HG02870 (cell line): ENCODE measurements around the gene TNFSF11.

Source experiments
- ATAC-seq: cut with Tn5 transposase; IDR thresholded peaks from one replicate; pipeline ENCODE4 v1.9.1; 2021; ENCODE audit warnings: mild to moderate bottlenecking, moderate library complexity; ENCODE audit not compliant: unreplicated experiment

Gene TNFSF11

DNA sequence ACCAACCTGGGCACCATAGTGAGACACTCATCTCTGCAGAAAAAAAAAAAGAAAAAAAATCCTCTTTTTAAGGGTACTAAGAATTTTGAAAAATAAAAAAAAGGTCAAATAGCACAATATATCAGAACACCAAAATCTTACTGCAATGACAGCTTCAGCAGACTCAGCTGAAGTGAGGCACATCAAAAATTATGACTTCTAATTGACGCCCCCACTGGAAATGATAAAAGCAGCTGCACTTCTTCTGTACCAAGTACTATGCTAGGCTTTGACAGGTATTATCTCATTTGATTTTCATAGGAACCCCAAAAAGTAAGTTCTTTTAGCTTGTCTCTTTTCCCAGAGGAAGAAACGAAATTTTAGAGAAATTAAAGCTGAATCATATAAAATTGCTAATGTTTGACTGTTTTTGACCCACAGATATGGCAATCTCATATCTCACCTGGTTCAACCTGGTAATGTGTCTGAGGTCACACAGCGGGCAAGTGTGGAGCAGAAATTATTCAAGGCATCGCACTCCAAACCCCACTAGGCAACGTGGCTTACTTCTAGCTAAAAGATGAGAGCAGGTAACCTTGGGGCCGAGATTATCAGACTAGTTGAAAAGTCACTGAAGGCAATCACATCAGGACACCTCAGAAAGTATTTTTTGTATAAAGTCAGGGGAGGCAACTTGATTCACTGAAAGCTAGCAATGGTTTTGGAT lies 78.1 kb downstream of the TNFSF11 start:
- ATAC-seq: no peak

DNA sequence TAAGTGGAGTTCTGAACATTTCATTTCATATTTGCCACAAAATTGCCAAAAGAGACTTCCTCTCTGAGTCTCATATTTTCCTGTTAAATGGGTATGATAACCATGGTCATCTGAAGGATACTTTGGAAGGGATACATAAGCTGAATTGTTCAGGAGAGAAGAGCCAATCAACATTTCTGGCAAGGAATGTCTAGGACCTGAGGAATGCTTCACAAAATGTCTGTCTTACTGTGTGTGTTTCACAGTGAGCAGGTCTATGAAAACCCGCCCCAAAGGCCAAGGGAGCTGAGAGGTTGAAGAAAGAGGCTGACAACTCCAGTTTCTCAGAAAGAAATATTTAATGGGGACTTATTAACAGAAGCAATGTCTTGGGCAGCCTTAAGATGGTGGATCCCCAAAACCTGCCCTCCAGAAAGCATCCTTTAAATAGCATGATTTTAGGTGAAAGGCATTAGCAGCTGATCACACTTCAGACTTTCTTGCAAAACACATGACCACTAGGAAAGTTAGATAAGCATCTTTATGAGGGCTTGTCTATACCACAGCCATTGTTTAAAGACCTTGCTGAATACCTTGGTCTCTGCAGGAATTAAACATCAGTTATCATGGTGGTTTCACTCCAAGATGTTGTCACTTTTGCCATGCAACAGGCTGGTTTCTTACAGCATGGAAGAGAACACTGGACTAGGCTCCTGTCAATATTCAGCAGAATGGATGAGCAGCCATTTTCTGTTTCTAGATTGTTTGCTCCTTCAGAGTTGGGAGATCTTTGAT lies 78.9 kb downstream of the TNFSF11 start:
- no peak for ATAC-seq

DNA sequence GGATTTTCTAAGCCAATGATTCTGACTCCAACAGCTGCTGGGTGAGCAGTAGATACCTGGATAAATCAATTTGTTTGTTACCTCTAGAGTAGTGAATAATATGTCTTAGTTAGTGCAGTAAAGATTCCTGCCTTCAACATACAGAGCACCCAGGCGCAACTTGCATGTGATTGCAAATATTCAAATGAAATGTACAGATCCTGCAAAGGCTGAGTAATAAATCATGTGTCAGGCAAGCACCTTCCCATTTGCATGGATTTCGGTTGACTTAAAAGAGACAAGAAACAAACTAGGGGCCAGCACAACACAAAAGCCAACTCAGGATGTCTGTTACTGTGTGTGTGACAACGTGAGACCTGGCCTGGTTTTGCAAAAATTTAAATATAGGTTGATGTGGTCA lies 79.7 kb downstream of the TNFSF11 start:
- no peak for ATAC-seq

DNA sequence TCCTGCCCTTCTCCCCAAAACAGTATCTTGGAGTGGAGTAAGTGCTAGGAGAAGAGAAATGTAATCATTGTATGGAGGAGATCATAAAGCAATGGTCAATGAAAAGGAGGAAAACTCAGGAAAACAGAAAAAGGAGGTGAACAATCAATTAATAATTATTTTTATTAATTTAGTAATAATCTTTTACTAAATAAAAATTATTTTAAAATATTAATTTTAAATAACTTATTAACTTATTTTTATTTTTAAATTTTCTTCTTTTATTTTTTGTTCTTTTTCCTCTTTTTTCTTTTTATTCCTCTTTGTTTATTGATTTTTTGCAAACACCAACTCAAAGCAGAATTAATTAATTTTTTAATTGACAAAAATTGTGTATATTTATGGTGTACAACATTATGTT lies 80.3 kb downstream of the TNFSF11 start:
- no peak for ATAC-seq

DNA sequence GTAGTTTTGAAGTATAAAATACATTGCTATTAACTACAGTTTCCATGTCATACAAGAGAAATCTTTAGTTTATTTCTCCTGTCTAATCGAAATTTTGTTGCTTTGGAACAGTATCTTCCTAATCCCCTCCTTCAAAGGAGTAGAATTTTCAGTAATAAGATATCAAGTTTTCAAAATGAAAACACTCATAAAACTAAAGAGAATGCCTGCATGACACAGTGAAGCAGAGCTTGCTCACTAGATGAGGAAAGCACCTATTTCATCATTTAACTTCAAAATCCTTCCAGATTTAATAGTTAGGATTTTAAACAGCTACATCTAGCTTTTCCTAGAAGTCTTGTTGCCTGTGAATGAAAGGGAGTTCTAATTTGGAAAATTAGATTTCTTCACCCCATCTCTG lies 80.8 kb downstream of the TNFSF11 start:
- ATAC-seq: no peak

DNA sequence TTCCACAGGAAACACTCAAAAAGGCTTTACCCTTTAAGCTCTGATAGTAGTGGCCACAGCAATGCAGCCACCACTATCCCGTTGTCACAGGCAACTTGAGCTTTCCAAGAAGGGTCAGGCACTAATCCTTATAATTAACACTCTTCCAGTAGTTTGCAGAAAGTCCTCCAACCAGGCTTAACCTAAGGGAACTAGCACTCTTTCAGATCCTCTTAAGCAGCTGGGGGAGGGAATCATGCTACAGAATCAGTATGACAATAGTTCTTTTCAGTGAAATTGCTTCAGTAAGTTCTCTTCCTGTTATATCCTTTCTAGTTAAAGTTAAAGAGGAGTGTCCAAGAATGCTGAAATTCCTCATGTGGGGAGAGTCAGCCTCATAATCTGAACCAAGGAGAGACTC lies 82.2 kb downstream of the TNFSF11 start:
- no peak for ATAC-seq

DNA sequence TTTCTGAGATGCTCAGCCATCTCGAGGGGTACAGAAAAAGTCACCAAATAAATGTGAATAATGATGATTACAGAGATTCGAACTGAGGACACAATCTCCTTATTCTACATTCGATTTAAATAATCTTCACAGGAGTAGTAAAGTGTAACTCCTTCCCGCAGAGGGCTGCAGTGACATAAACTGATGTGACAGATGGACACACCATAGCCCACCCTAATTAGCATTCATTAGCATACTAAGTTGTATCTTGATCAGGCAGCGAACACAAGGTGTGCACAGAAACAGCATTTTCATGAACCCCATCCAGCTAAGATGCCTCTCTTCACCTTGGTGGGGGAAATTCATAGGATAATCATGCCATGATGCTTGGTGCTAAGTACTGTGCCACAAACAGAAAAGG lies 83.0 kb downstream of the TNFSF11 start:
- no peak for ATAC-seq
